Heart left ventricle (tissue), 13 donors: Measurements from ENCODE around the gene TMEM182.

Experiments used
- POLR2A ChIP-seq, 2 donors: fragments of 450-650 bp; IDR thresholded peaks; one replicate each; pipeline ENCODE4 v1.6.1; 2017; ENCODE audit warnings: antibody characterized with exemption in 2 of 2, mild to moderate bottlenecking in 2 of 2, moderate library complexity in 2 of 2
- TF ChIP-seq, protein P1 (sequence below), 12 donors: fragments of 200-600 bp; sonication (generic) in 4 of 12; IDR thresholded peaks; one replicate each; pipeline versions ENCODE4 v1.5.0 to v1.8.0; 2018 to 2022; ENCODE audit warnings: antibody characterized with exemption in 12 of 12, mild to moderate bottlenecking in 5 of 12
- donor health status: ischemic (EF 13 %, LVEDD 7.1; RV severe dilation, severe dysfunction).
- donor health status: DM: no; HTN: yes; CAD: no.
- donor health status: DM: no; HTN: no; CAD: no.
- donor health status: ischemic (EF 25% LVEDD 6.9; RV normal size, moderate dysfunction).
- donor health status: ischemic (EF 25% LVEDD 5.7; RV mildly dilated, moderate dysfunction).
- donor health status: ischemic (EF 35%, LVEDD 5.7; RV mildly dilated, moderate dysfunction).
- donor health status: nonischemic (EF 11% LVEDD 7.7; RV severe dilation, severe dysfunction).
- donor health status: DM: yes; HTN: yes; CAD: no.
- donor health status: PGD.
- donor health status: ischemic (EF 29% LVEDD 5.4; RV normal size, mild dysfunction).
- donor health status: nonischemic (EF 23%, LVEDD 6.1; RV moderate dilation, normal function).

- no peak for TF ChIP-seq POLR2A (IDR thresholded peaks at IDR 0.05)
- TF ChIP-seq, protein P1, sequence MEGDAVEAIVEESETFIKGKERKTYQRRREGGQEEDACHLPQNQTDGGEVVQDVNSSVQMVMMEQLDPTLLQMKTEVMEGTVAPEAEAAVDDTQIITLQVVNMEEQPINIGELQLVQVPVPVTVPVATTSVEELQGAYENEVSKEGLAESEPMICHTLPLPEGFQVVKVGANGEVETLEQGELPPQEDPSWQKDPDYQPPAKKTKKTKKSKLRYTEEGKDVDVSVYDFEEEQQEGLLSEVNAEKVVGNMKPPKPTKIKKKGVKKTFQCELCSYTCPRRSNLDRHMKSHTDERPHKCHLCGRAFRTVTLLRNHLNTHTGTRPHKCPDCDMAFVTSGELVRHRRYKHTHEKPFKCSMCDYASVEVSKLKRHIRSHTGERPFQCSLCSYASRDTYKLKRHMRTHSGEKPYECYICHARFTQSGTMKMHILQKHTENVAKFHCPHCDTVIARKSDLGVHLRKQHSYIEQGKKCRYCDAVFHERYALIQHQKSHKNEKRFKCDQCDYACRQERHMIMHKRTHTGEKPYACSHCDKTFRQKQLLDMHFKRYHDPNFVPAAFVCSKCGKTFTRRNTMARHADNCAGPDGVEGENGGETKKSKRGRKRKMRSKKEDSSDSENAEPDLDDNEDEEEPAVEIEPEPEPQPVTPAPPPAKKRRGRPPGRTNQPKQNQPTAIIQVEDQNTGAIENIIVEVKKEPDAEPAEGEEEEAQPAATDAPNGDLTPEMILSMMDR (IDR thresholded peaks at IDR 0.05), result no peak
These were observed 18.6 kb upstream of the TMEM182 start for GRCh38 chr2:102743259-102743658.
